Activated CD8-positive, alpha-beta memory T cell treated with anti-CD3 and anti-CD28 coated beads, Interleukin-2, amount 10 ng/mL, durations not matched to agents 7 days and 5 days (primary cell): ENCODE results near the gene C16orf74. TPM values are rescaled to one million over a fixed set of nuclear protein-coding genes. Genes with fewer than 3 reads are reported as not detected.
A peak's percentile ranks its signal among the peaks of the same experiment; 100 is the strongest.

Experiments
- ATAC-seq: fragments of 150-1000 bp; cut with Tn5 transposase; one replicate; pipeline ENCODE4 v1.10.0; 2021; ENCODE audit warnings: moderate library complexity
- CTCF ChIA-PET: fragments of 350-600 bp; sonication (Branson Sonifier 250); formaldehyde crosslinking; loops from one replicate; lab custom pipeline; 2021; ENCODE audit warnings: antibody characterized with exemption; lab: Charles Lee
- DNase-seq: peaks from one replicate; pipeline ENCODE4 v3.0.0-alpha.2; 2020
- H3K27ac Mint-ChIP-seq: one replicate; pipeline ENCODE4 v1.8.0; 2021; ENCODE audit warnings: mild to moderate bottlenecking, mixed read lengths
- H3K27me3 Mint-ChIP-seq: one replicate; pipeline ENCODE4 v1.8.0; 2021; ENCODE audit warnings: mixed read lengths
- H3K36me3 Mint-ChIP-seq: one replicate; pipeline ENCODE4 v1.8.0; 2021; ENCODE audit warnings: mild to moderate bottlenecking, mixed read lengths
- H3K4me1 Mint-ChIP-seq: one replicate; pipeline ENCODE4 v1.8.0; 2021; ENCODE audit warnings: mixed read lengths
- H3K4me3 Mint-ChIP-seq: one replicate; pipeline ENCODE4 v1.8.0; 2021; ENCODE audit warnings: mild to moderate bottlenecking, moderate library complexity, mixed read lengths
- H3K9me3 Mint-ChIP-seq: one replicate; pipeline ENCODE4 v1.8.0; 2022; ENCODE audit warnings: low read depth, mixed read lengths
- total RNA-seq, 2 experiments: library from RNA; stranded (reverse); gene quantifications; one replicate each; pipeline ENCODE4 v1.2.3, GENCODE V29; 2021

The C16orf74 gene
- total RNA-seq, 2 experiments from 2014 or later: 0.23 to 0.41 TPM

DNA sequence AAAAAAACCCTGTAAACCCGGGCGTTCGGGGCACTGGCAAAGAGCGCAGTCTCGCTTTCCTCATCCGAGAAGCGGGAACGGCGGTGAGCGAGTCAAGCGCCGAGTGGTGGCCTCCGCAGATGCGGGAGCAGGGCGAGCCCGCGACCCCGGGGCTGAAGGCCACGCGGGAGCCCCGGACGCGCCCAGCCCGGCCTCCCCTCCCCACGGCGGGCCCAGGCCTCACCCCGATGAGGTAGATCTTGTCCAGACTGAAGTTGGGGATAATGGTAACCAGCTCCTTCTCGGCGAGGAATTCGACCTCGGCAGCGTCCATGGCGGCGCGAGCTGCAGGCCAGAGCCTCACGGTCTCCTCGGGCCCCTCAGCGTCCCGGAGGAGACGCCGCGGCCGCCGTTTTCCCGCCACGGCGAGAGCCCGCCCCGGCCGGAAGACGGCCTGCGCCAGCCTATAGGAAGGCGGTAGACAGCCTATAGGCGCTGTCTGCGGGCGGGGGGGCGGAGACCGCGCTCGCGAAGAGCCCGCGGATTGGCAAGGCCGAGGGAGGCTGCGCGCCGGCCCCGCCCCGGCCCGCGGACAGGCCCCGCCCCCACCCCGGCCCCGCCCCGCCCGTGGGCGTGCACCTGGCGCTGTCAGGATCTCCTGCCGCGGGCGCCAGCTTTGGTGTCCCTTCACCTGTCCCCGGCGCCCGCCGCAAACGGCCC lies 62.2 kb downstream of the C16orf74 start, which contains the start of gene GINS2:
Gene GINS2 (minus strand): TSS at position 369 of the 699 bp plus-strand sequence. CDS start 56 bp downstream, at position 313.
- no peaks in the 10 kb centered on the region for H3K9me3 Mint-ChIP-seq
- DNase-seq: peak; percentile 96
- ATAC-seq: peak; percentile 100
- H3K4me3 Mint-ChIP-seq: peak within 1 kb of the TSS; percentile 79
- H3K4me1 Mint-ChIP-seq: peaks cover 20% of the 10 kb centered on the region
- peaks cover 11% of the 10 kb centered on the region for H3K36me3 Mint-ChIP-seq
- peak within 1 kb of the TSS; percentile 86 for H3K27ac Mint-ChIP-seq
- CTCF ChIA-PET: interaction anchor here (0.6 to 2.0 kb wide), 4 partner anchors 11 to 72 kb away, joined by 3 to 6 read pairs (median 4); no protein-coding TSS in a partner anchor
- peaks cover 7% of the 10 kb centered on the region for H3K27me3 Mint-ChIP-seq

DNA sequence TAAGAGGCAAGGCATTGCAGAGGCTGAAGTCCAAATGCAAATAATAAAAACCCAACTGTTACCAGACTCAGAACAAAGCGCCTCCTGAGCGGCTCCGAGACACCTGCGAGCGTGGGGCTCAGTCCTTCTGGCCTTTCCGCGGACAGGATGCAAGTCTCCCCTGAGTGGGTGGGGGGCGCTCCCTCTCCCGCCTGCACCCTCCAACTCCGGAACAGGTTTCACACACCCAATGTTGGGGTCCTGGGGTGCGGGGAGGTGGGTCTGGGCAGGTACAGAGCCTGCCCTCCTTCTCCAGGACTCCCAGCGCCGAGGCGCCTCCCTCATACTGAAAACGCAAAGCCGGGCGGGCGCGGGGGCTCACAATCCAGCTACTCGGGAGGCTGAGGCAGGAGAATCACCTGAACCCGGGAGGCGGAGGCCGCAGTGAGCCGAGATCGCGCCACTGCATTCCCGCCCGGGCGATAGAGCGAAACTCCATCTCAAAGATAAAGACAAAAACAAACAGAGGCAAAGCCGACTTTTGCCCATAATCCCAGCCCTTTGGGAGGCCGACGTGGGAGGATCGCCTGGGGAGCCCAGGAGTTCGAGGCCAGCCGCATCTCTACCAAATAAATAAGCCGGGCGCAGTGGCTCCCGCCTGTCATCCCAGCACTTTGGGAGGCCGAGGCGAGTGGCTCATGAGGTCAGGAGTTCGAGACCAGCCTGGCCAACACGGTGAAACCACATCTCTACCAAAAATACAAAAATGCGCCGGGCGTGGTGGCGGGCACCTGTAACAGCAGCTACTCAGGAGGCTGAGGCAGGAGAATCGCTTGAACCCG lies 63.0 kb downstream of the C16orf74 start:
- Mint-ChIP-seq H3K36me3 (peaks cover 17% of the 10 kb centered on the region), H3K9me3 (no peaks in the 10 kb centered on the region), H3K27me3 (peaks cover 7% of the 10 kb centered on the region), H3K27ac (peak overlapping the region; percentile 86), H3K4me3 (peak overlapping the region; percentile 79), H3K4me1 (peaks cover 22% of the 10 kb centered on the region)
- DNase-seq: peak; percentile 47
- no peak for ATAC-seq
- CTCF ChIA-PET: interaction anchor here (1.1 to 2.0 kb wide), 3 partner anchors 10 to 71 kb away, joined by 3 to 6 read pairs (median 5); no protein-coding TSS in a partner anchor

DNA sequence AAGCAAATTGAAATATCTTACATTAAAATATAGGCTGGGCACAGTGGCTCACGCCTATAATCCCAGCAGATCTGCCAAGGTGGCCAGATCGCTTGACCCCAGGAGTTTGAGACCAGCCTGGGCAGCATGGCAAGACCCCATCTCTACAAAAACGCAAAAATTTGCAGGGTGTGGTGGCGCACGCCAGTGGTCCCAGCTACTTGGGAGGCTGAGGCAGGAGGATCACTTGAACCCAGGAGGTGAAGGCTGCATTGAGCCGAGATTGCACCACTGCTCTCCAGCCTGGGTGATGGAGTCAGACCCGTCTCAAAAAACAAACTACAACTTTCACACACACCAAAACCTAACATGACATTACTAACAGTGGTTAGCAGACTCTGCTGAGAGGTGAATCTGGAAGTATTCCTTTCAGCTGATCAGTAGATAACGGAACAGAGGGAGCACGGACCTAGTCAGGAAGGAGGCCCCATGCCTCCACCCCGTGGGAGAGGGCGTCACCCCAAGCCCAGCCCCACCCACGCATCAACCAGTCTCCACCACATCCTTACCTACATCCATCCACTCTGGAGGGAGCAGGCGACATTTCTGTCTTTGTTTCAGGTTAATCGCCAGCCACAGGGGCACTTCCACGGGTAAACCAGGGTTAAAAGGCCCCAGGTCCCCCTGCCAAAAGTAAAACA lies 63.8 kb downstream of the C16orf74 start:
- no peaks in the 10 kb centered on the region for H3K9me3 Mint-ChIP-seq
- peaks cover 3% of the 10 kb centered on the region for H3K27me3 Mint-ChIP-seq
- H3K4me3 Mint-ChIP-seq: peak overlapping the region; percentile 79
- DNase-seq (peak; percentile 78), ATAC-seq (peak; percentile 23)
- CTCF ChIA-PET: interaction anchor here (1.1 kb wide), 1 partner anchor 10 kb away, joined by 3 read pairs; no protein-coding TSS in a partner anchor
- peaks cover 17% of the 10 kb centered on the region for H3K36me3 Mint-ChIP-seq
- H3K27ac Mint-ChIP-seq: peak overlapping the region; percentile 71
- peaks cover 22% of the 10 kb centered on the region for H3K4me1 Mint-ChIP-seq

DNA sequence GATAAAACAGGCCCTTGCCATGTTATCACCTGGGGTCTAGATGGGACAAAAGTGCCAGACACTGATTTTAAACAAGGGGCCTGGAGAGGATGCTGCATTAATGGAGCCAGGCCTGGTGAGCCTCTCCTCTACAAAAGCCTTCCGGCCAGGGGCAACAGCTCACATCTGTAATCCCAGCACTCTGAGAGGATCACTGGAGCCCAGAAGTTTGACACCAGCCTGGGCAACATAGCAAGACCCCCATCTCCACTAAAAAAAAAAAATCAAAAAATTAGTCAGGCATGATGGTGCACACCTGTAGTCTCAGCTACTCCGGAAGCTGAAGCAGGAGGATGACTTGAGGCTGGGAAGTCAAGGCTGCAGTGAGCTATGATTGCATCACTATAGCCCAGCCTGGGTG lies 65.6 kb downstream of the C16orf74 start:
- no peaks in the 10 kb centered on the region for H3K27me3 Mint-ChIP-seq
- peaks cover 29% of the 10 kb centered on the region for H3K36me3 Mint-ChIP-seq
- peaks cover 33% of the 10 kb centered on the region for H3K4me1 Mint-ChIP-seq

DNA sequence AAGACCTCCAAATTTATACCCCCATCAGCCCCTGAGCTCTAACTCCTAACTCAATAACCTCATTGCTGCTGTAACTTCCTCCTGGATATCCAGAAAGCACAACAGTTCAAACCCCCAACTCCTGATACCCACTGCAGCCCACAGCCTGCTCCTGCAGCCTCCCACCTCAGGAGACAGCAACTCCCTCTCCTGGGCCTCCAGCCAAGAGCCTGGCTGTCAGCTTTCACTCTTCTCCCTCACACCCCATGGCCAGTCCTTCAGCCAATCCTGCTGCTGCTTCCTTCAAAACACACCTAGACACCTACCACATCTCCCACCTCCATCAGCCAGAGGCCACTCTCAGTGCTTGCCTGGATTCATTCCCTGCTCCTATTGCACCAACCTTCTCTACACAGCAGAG lies 67.5 kb downstream of the C16orf74 start:
- H3K4me3 Mint-ChIP-seq: no peak overlapping the region
- ATAC-seq: no peak
- H3K27me3 Mint-ChIP-seq: no peaks in the 10 kb centered on the region
- CTCF ChIA-PET: interaction anchor here (1.0 to 1.7 kb wide), 4 partner anchors 8 to 268 kb away, joined by 3 to 5 read pairs (median 4); no protein-coding TSS in a partner anchor
- H3K4me1 Mint-ChIP-seq: peaks cover 34% of the 10 kb centered on the region
- H3K9me3 Mint-ChIP-seq: no peaks in the 10 kb centered on the region
- no peak for DNase-seq
- no peak overlapping the region for H3K27ac Mint-ChIP-seq
- peaks cover 39% of the 10 kb centered on the region for H3K36me3 Mint-ChIP-seq

More for the DNA sequence above, 65.6 kb downstream of the C16orf74 start:
- no peak for ATAC-seq
- CTCF ChIA-PET: interaction anchor here (1.1 to 1.4 kb wide), 2 partner anchors 33 to 75 kb away, joined by 3 to 7 read pairs; no protein-coding TSS in a partner anchor
- Mint-ChIP-seq H3K9me3 (no peaks in the 10 kb centered on the region), H3K27ac (no peak overlapping the region), H3K4me3 (no peak overlapping the region)
- no peak for DNase-seq

DNA sequence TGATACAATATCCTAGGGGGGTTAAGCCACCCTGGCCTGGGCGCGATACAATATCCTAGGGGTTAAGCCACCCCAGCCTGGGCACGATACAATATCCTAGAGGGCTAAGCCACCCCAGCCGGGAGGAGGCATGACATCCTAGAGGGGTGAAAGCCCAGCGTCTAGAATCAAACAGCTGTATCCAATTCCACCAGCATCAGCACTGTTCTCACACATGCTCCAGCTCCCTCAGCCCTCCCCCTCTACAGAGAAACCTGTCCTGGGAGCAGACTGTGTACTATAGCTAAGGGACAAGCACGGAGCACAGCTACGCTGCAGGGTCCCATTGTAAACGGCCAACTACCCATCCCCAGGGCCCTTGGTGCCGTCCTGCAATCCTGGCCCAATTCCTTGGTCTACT lies 68.4 kb downstream of the C16orf74 start:
- Mint-ChIP-seq H3K4me3 (no peak overlapping the region), H3K4me1 (peaks cover 39% of the 10 kb centered on the region), H3K27me3 (no peaks in the 10 kb centered on the region), H3K9me3 (no peaks in the 10 kb centered on the region), H3K27ac (no peak overlapping the region), H3K36me3 (peaks cover 41% of the 10 kb centered on the region)
- DNase-seq (no peak), ATAC-seq (no peak)
- CTCF ChIA-PET: interaction anchor here (1.1 to 1.2 kb wide), 4 partner anchors 35 to 267 kb away, joined by 3 to 5 read pairs (median 4); no protein-coding TSS in a partner anchor

DNA sequence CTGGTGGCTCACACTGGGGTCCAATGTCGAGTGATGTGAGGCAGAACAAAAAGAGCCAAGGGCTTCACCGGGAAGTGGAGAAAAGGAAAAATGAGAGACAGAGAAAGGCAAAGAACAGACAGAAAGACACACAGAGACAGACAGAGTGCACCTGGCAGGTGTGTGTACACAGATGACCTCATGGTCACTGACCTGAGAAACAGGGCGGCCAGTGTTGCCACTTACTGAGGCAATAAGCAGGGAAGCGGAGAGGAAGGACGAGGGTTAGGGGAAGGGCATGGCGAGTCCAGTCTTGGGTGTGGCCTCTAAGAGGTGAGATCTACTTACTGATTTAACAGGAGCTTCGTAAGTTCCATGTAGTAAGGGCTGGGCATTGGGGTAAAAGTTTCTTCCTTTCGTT lies 69.6 kb downstream of the C16orf74 start:
- Mint-ChIP-seq H3K4me1 (peaks cover 32% of the 10 kb centered on the region), H3K9me3 (no peaks in the 10 kb centered on the region), H3K36me3 (peaks cover 39% of the 10 kb centered on the region), H3K27me3 (no peaks in the 10 kb centered on the region), H3K27ac (no peak overlapping the region), H3K4me3 (no peak overlapping the region)
- CTCF ChIA-PET: interaction anchor here (1.1 kb wide), 1 partner anchor 261 kb away, joined by 3 read pairs; no protein-coding TSS in a partner anchor
- no peak for ATAC-seq
- DNase-seq: no peak

DNA sequence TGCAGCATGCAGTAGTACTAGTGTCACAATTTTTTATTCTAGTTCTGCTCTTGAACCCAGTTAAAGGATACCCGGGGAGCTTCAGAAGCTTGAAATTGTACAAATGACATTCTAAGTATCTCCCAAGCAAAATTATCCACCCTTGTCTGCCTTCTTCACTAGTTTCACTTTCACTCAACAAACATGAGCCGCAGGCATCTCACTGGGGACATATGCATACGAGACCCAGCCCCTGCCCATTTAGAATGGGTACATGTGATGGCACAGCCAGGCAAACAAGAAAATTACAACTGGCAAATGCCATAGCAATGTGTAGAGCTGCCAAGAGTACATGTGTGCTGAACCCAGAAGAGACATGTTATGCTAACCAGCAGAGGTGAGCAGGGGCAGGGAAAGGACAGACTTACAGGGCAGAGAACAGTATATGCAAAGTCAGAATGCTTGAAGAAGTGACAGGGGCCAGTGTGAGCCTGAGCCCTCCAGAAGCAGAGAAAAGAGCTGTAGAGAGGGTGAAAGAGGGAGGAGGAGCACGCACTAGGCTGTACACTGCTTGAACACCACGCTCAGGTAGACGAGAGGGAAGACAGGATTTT lies 70.4 kb downstream of the C16orf74 start:
- H3K36me3 Mint-ChIP-seq: peaks cover 41% of the 10 kb centered on the region
- CTCF ChIA-PET: interaction anchor here (0.5 kb wide), 1 partner anchor 291 kb away, joined by 3 read pairs; no protein-coding TSS in a partner anchor

DNA sequence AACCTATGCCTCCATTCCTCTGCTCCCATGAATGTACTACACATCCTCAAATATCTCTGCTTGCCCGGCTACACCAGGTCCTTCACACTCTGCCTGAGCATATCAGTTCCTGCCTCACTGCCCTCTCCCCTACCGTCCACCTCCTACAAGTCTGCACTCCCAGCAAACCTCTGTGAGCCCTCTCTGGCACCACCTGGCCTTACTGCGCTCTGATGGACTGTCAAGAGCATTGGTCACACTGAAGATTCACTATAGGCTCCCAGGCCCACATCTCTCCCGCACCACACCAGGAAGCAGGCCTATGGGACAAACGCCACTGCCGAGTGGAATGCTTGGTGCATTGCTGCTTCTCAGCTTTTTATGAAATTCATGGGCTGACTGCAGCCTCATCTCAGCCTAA lies 71.0 kb downstream of the C16orf74 start:
- Mint-ChIP-seq H3K27ac (peak overlapping the region; percentile 69), H3K36me3 (peaks cover 43% of the 10 kb centered on the region), H3K4me1 (peaks cover 33% of the 10 kb centered on the region), H3K27me3 (no peaks in the 10 kb centered on the region), H3K9me3 (no peaks in the 10 kb centered on the region), H3K4me3 (no peak overlapping the region)
- ATAC-seq (no peak), DNase-seq (no peak)
- CTCF ChIA-PET: interaction anchor here (0.5 kb wide), 1 partner anchor 291 kb away, joined by 3 read pairs; no protein-coding TSS in a partner anchor

More for the DNA sequence above, 70.4 kb downstream of the C16orf74 start:
- Mint-ChIP-seq H3K4me3 (no peak overlapping the region), H3K27me3 (no peaks in the 10 kb centered on the region), H3K4me1 (peaks cover 31% of the 10 kb centered on the region), H3K27ac (peak overlapping the region; percentile 30), H3K9me3 (no peaks in the 10 kb centered on the region)
- DNase-seq (no peak), ATAC-seq (peak; percentile 41)

DNA sequence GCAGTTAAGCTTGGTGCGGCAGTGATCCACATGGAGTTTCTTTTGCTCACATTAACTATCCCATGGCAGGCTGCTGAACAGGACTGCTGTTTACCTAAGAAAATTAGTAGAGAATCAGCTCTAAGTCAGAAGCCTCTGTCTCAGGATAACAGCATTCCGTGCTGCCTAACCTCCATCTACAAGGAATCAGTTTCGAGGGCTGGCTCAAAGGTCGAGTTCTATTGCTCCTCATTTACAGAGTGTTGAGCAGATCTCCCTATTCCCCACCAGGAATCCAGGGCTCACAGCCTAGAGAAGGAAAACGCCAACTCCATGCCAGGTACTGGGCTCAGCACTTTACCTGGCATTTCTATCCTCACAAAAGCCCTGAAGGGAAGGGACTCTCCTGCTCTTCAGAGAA lies 72.1 kb downstream of the C16orf74 start:
- DNase-seq: no peak
- Mint-ChIP-seq H3K9me3 (no peaks in the 10 kb centered on the region), H3K27ac (no peak overlapping the region), H3K36me3 (peaks cover 48% of the 10 kb centered on the region), H3K27me3 (no peaks in the 10 kb centered on the region), H3K4me3 (no peak overlapping the region), H3K4me1 (peaks cover 29% of the 10 kb centered on the region)
- CTCF ChIA-PET: no interaction called here
- ATAC-seq: no peak

DNA sequence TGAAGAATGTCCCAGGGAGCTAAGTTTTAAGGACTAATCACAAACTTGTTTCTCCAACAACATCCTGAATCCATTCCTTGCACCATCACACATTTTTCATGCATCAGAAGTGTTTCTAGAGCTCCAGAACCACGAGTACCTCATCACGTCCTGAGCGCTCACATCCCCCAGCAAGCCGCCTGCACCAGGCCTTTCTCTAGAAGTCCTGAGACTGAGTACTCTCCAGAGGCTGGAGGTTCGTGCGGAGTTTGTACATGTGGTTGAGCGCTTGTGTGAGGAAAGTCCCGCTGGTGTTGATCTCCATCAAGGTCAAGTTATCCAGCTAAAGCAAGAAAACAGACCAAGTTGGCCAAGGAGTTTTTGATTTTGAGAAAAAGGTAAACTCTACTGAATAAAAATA lies 72.9 kb downstream of the C16orf74 start:
- peaks cover 42% of the 10 kb centered on the region for H3K36me3 Mint-ChIP-seq
- no peaks in the 10 kb centered on the region for H3K27me3 Mint-ChIP-seq
- no peak overlapping the region for H3K27ac Mint-ChIP-seq
- DNase-seq (no peak), ATAC-seq (no peak)
- H3K4me3 Mint-ChIP-seq: no peak overlapping the region
- CTCF ChIA-PET: interaction anchor here (0.8 to 1.0 kb wide), 2 partner anchors 10 to 39 kb away, joined by 3 read pairs; no protein-coding TSS in a partner anchor
- no peaks in the 10 kb centered on the region for H3K9me3 Mint-ChIP-seq
- H3K4me1 Mint-ChIP-seq: peaks cover 27% of the 10 kb centered on the region

DNA sequence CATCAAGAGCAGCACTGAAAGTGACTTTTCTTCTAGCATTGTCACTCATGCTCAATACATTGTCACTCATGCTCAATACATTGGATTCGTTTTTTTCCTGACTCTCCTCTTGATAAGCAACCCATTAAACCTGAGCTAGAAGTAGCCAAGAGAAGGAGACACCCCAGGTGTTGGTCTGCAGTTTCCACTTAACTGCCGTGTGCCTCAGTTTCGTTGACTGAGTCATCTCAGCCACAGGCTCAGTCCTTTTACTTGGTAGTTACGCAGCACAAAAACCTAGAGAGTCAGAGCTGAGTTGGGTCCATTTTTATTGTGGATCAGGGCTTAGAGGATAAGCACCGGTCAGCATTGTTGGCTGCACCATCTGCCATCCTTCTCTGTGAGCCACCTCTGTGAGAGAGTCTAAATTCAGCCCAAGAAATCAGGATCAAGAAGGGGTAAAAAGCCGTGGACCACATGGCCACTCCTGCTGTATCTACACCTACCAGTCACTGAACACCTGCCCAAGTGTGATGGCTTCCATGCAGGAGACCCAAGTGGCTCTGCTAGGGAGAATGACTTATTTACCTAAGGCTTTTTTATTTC lies 73.4 kb downstream of the C16orf74 start:
- Mint-ChIP-seq H3K36me3 (peaks cover 47% of the 10 kb centered on the region), H3K27ac (peak overlapping the region; percentile 53), H3K4me3 (no peak overlapping the region), H3K27me3 (no peaks in the 10 kb centered on the region), H3K9me3 (no peaks in the 10 kb centered on the region), H3K4me1 (peaks cover 27% of the 10 kb centered on the region)
- ATAC-seq (no peak), DNase-seq (no peak)
- CTCF ChIA-PET: interaction anchor here (0.6 to 2.3 kb wide), 5 partner anchors 10 to 131 kb away, joined by 3 to 10 read pairs (median 3); no protein-coding TSS in a partner anchor
